ENCODE data around the gene PTPA.

PTPA gene

DNA sequence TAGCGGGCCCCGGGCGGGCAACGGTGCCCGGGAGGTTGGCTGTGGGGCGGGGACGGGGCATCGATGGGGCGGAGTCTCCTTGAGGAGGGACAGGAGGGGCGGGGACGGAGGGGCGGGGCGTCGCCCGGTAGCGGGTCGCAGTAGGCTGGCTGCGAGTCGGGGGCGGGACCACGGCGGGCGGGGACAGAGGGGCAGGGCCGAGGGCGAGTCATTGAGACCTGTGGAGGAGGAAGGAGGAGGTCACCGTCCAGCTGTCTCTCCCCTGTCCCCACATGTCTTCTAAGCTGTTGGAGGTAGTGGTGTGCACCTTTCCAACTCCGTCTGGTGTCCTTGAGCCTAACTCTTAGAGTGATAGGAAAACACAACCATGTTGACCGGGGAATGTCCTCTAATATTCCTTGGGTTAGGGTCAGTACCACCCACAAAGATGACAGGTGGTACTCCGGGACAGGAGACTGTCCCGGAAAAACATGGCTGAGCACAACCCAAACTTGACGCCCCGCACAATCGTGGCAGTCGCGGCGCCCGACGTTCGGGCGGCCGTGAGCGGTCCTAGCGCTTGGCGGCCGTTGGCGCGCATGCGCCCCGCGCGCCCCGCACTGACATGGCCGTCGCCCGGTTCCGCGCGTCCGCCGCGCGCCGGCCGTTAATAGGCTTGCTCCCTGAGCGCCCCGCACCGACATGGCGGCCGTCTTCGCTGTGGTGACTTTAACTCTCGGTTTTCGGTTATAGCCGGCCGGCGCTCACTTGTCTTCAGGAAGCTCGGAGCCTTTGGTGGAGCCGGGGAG is at the start of gene PTPA, which contains the start of gene CRAT:
Gene PTPA, plus strand, starts transcription at position 676 of the 788 bp plus-strand sequence. CDS start 186 bp downstream, outside the sequence.
Gene CRAT, minus strand, starts transcription at position 54 of the 788 bp plus-strand sequence. CDS start 284 bp downstream, outside the sequence.
- DNase-seq = peak; percentile 93 to 94

DNA sequence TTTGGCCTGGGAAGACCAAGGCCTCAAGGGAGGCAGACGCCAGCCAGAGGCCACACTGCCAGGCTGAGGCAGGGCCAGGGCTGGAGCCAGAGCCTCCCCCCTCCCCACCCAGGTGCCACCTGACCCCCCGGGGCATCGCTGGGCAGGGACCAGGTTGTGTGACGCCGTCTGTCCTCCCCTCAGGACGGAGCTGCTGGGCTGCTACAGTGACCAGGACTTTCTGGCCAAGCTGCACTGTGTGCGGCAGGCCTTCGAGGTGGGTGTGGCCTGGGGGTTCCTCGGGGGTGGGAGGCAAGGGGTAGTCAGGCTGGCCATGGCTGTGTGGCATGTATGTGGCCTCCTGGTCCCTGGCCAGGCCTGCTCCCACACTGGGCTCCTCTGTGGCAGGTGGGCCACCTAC is 48.2 kb upstream of the PTPA start:
- no peak for DNase-seq

DNA sequence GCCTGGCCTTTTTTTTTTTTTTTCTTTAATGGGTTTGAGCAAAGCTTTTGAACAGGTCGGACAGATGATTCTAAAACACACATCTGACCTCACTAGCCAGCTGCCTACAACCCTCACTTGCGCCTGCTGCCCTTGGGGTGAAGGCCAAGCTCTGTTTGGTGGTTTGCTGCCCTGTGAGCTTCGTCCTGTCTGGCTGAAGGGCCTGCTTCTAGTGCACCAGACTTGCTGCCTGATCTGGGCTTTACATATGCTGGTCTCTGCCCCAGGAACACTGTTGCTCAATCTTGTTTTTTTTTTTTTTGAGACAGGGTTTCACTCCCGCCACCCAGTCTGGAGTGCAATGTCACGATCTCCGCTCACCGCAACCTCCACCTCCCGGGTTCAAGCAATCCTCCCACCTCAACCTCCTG is 46.7 kb upstream of the PTPA start:
- no peak for DNase-seq

DNA sequence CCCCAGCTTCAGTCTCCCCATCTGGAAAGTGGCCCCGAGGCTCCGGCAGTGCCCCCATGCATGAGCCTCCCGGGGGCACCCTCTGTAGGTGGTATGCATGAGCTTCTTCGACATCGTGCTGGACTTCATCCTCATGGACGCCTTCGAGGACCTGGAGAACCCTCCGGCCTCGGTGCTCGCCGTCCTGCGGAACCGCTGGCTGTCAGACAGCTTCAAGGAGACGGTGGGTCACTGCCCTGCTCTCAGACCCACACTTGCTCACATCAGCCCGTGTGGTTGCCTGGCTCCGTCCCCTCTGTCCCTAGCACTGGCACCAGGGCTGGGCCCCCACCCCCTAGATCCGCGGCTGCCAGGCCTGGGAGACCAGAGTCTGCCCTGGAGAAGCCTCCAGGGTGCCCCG is 43.1 kb upstream of the PTPA start:
- no peak for DNase-seq

DNA sequence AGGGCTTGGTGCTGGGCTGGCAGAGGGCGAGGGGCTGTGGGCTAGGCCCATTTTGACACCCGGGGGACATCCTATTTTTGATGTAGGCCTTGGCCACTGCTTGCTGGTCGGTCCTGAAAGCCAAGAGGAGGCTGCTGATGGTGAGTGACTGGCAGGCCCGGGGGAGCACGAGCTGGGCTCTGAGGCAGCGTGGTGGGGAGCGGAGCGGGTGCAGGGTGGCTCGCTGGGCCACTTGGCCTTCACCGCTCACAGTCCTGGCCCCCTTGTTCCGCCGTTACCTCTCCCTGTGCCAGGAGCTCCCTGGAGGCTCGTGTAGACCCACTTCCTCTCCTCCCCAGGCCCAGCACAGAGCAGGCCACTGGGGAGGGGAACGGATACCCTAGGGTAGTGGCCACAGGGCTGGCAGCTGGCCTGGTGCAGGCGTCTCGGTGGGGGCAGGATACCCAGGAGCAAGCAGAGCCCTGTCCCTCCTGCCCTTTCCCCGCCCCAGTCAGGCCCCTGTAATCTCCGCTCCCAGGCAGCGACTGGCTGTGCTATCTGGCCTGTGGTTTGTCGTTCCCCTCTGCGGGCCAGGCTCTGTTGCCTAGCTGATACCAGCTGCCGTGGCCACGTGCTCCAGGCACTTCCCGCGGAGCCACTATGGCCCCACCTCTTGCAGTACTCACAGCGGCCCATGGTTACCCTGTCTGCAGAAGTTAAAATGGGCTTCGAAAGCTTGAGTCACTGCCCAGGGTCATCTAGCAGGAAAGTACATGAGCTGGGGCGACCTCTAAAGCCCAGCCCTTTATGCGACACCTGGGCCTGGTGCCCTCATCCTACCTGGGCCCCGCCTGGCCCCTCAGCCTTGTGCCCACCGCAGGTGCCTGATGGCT is 42.0 kb upstream of the PTPA start:
- DNase-seq = peak; percentile 47 to 92

DNA sequence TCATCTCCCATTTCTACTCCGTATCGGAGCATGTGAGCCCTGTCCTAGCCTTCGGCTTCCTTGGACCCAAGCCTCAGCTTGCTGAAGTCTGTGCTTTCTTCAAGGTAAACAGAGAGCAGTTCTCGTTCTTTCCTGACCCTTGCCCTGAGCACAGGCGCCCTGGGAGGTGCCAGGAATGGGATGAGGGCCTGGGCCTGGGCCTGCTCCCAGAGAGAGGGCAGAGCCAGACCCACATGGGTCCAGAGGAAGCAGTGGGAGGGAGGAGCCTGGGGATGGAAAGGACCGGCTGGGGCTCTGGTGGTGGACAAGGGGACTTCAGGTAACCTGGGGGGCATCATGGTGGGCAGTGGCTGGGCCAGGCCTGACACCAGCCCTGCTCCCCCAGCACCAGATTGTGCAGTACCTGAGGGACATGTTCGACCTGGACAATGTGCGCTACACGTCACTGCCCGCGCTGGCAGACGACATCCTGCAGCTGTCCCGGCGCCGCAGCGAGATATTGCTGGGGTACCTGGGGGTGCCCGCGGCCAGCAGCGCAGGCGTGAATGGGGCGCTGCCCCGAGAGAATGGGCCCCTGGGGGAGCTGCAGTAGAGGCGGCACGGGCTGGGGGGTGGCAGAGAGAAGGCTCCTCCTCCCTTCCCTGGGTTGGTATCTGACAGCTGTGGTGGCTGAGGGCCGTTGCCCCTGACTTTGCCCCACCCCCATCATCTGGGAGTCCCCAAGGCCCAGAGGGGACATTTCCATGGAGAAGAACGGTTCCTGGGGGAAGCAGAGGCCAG is 41.2 kb upstream of the PTPA start:
- DNase-seq = no peak

DNA sequence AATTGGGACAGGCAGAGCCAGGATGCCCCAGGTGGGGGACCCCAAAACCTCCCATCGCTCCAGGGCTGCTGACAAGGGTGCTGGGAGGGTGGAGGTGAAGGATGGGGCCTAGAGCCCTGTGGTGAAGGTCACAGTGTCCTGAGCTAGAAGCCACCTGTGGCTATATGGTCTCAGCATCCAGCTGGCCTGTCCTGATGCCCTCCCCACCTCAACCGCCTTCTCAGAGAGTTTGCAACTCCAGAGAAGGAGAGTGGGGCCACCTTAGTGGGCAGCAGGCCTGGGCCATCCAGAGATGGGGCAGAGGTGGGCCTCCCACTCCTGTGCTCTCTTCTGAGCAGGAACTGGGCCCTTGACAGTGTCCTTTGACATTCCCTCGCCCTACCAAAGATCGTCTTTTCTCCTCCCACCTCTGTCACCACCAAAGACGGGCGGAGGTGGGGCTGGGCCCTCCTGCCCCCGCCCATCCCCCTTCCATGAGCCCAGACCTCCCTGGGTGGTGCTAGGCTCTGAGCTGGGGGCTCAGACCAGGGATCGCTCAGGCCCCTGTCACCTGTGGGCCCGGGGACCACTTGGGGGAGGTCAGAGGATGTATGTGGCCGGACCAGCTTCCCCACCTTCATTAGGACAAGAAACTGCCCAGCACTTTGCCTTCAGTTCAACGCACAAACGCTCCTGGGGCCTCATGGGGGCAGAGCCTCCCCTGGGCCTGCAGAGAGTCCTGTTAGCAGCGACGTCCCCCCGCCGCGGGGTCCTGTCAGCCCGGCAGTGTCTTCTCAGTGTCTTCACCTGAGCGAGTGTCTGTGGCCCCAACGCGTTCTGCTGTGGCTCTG is 40.3 kb upstream of the PTPA start:
- no peak for DNase-seq

DNA sequence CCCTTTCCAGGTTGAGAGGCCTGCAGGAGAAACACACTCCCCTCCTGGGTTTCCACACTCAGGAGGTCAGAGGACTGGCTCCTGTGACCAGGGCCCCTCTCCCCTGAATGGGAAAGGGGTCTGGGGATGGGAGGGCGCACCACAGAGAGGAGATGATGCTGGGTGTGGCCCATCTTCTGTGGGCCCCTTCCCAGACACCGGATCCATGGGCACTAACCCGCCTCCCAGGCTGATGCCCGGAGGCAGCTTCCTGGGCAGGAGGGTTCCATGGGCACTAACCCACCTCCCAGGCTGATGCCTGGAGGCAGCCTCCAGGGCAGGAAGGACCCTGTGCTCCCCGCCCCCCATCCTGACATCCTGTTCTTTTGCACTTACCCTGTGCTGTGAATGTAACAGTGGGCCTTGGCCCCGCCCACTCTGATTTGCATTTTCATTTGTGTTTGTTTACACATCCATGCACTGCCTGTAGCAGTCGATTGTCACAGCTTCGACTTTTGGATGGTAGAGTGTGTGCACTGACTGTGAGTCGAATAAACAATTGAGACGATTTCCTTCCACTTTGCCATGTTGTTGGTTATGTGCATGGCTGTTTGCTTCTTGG is 39.6 kb upstream of the PTPA start:
- DNase-seq = no peak

DNA sequence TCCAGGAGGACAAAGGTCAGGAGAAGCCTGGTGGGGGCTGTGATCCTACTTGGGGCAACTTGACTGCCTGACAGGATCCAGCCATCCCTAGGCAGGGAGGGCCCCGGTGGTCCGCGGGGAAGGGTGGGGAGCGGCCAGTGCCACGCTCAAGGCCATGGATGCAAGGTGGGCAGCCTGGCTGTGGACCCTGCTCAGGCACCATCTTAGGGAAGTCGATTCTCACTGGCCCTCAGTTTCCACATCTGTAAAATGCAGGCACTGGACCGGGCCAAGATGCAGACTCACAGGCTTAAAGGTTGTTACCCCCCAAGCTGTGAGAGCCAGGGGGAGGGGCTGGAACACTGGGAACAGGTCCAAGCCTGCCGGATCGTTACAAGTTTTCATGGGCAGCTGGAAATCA is 39.0 kb upstream of the PTPA start:
- DNase-seq = no peak

DNA sequence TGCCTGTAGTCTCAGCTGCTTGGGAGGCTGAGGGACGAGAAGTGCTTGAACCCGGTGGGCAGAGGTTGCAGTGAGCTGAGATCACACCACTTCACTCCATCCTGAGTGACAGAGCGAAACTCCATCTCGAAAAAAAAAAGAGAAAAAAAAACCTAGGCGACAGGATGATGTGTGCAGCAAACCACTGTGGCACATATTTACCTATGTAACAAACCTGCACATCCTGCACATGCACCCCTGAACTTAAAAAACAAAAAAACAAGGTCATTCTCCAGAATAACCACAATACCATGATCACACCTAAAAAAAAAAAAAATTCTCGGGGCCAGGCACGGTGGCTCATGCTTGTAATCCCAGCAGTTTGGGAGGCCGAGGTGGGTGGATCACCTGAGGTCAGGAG is 37.8 kb upstream of the PTPA start:
- no peak for DNase-seq

DNA sequence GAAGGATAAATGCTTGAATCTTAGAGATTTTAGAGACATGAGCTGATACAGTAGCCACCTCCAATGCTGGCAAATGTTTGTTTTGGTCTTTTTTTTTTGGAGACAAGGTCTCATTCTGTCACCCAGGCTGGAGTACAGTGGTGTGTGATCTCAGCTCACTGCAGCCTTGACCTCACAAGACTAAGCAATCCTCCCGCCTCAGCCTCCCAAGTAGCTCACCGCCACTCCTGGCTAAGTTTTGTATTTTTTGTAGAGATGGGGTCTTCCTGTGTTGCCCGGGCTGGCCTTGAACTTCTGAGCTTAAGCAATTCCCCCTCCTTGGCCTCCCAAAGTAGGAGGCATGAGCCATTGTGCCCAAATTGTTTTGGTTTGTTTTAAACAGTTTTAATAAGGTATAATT is 37.1 kb upstream of the PTPA start:
- DNase-seq = no peak

DNA sequence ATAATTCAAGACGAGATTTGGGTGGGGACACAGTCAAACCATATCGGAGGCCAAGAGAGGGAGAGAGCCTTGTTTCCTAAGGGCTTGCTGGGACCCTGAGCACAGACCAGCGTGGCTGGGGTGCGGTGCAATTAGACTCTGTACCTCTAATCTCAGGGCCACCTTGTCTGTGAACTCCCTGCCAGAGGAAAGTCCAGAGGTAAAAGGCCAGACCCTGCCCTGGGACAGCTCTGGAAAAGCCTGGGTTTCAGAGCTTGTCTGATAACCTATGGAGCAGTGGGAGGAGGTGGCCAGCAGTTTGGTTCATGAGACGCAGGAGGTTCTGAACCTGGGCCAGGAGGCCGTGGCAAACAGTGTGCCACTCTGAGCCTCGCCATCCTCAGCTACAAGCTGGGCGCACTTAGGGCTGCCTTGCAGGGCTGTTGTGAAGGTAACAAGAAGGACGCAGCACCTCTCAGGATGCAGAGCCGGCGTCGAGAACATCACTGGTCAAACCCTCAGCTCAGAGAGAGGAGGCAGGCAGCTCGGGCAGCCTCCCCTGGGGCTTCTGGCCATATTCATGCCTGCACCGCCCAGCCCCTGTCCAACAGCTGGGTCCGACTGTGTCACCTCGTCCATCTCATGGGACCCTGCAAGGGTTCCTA is 35.1 kb upstream of the PTPA start:
- no peak for DNase-seq

DNA sequence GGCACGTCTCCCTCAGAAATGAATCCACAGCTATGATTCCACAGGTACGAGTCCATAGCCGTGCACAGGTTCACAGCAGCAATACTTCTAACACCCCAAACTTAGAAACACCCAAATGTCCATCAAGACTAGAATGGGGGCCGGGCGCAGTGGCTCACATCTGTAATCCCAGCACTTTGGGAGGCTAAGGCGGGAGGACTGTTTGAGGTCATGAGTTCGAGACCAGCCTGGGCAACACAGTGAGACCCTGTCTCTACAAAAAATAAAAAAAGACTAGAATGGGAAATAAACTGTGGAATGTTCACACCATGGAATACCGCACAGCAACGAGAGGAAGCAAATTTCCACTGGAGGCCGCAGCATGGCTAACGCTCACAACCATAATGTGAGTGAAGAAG is 34.6 kb upstream of the PTPA start:
- no peak for DNase-seq

DNA sequence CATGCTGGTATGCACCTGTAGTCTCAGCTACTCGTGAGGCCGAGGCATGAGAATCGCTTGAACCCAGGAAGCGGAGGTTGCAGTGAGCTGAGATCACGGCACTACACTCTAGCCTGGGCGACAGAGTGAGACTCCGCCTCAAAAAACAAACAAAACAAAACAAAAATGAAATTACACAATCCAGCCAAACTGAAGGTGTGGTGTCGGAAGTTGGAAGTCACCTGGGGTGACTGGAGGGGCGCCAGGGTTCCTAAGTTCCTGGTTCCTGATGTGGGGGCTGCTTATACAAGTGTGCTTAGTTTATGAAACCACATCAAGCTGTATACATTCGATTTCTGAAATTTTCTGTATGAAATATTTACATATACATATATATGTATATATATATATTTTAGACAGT is 34.0 kb upstream of the PTPA start:
- DNase-seq = no peak

DNA sequence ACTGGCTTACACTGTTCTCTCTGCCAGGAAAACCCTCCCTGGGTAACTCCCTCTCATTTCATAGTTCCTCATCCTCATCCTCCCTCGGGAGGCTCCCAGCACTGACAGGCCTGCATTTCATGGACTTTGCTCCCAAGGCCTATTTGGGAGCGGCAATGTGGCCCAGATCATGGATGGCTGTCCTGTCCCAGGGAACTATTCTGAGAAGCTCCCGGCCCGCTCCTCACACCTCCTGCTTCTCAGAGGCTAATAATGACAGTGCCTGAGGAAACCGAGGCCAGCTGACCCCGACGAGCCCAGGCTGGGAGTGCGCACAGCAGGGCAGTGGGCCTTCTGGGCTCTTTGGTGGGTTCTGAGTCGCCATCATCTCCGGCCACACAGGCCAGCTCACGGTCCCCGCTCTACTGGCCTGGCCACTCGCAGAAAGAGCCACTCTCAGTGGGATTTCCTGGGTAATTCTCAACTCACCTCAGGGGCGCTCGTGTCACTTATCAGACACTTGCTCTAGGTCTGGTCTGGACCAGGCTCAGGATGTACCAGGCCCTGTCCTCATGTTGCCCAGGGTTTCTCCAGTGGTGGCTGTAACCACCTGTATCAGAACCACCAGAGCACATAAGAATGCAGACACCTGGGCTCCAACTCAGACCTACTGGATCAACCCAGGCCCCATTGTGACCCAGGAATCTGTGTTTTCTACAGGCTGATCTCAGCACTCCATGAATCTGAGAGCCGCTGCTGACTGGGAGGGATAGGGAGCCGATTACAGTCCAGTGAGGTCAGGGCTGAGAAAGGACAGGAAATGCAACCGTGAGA is 32.3 kb upstream of the PTPA start:
- no peak for DNase-seq

DNA sequence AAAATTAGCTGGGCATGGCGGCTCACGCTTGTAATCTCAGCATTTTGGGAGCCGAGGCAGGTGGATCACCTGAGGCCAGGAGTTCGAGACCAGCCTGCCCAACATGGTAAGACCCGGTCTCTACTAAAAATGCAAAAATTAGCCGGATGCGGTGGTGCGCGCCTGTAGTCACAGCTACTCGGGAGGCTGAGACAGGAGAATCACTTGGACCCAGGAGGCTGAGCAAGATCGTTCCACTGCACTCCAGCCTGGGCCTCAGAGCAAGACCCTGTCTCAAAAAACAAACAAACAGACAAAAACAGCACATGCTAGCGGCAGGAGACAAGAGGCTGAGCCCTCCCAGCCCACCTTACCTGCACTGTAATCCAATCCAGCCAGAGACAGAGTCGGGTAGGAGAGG is 31.4 kb upstream of the PTPA start:
- no peak for DNase-seq

DNA sequence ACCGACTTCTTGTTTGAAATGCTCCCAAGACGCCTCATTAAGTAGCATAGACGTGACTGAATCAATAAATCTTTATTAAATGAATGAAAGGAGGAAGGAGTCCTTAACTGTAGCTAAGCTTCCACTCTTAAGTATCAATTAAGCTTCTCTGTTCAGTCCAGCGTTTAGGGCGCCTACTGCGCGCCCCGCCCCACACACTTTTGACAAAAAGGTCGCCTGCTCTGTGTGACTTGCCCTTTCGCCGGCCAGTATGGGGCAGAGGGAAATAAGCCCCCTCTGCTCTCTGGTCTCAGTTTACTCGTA is 31.0 kb upstream of the PTPA start:
- no peak for DNase-seq

DNA sequence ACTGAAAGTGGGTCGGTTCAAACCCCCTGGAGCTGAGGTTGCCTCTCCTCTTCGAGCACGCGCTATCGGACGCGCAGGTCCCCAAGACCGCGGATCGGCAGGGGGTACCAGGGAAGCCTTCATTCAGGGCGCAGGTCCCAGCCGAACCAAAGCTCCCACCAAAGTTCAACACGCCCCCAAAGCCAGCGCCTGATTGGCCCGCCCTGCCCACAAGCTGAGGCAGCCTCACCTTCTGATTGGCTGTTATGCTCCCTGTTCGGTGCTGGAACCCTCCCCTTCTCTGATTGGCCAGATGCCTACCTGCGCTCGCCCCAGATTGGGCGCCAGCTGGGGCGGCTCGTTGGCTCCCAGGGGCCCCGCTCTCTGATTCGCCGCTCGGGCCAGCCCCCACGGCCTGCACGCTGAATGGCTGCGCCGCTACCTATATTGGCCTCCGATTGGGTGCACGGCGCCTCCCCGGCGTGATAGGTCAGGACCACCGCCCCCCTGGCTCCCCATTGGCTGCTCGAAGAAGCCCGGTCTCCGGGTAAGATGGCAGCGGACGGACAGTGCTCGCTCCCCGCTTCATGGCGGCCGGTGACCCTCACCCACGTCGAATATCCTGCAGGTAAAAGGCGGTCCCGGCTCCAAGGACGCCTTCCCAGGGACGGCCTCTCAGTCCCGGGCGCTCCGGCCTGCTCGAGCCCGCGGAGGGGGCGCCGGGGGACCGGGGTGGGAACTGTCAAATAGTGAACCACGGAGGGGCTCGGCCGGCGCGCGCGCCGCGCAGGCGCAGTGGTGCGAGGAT is 30.4 kb upstream of the PTPA start, which contains the start of gene DOLPP1:
Gene DOLPP1, plus strand, starts transcription at position 511 of the 787 bp plus-strand sequence. Its CDS starts 21 bp downstream, at position 532.
- DNase-seq = peak; percentile 97 to 100

DNA sequence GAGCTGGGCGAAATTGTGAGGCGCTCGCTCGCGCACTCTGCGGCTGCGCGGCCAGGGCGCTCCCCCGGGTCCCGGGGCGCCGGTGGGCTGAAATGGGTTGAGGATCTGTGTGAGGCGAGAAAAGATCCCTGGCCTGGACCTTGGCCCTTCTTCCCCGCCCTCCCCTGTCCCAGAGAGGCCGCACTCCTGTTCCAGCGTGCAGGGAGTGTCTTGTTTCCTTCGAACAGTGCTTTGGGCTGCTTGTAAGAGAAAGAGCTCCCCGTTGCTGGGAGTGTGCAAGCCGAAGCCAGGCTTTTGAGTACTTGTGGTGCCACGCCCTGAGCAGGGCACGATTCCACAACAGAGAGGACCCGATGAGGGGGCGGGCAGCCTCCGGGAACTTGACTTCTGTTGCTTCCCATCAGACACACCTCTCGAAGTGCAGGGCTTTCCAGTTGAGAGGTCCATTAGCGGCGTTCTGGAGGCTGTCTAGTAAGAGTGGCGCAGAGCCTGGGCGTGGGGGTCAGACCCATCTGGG is 29.8 kb upstream of the PTPA start:
- DNase-seq = no peak
